ENCODE measurements around the gene ZMAT5. TPM values are rescaled to one million over a fixed set of nuclear protein-coding genes. Genes with fewer than 3 reads are reported as not detected.
A peak's percentile ranks its signal among the peaks of the same experiment; 100 is the strongest.
"Not testable (repeated sequence)": the region's sequence is repeated elsewhere in the genome, so short reads cannot be mapped to it uniquely, and the experiment has no call there.

Gene ZMAT5
- total RNA-seq, 1 experiment from 2014 or later = 28.7 TPM

DNA sequence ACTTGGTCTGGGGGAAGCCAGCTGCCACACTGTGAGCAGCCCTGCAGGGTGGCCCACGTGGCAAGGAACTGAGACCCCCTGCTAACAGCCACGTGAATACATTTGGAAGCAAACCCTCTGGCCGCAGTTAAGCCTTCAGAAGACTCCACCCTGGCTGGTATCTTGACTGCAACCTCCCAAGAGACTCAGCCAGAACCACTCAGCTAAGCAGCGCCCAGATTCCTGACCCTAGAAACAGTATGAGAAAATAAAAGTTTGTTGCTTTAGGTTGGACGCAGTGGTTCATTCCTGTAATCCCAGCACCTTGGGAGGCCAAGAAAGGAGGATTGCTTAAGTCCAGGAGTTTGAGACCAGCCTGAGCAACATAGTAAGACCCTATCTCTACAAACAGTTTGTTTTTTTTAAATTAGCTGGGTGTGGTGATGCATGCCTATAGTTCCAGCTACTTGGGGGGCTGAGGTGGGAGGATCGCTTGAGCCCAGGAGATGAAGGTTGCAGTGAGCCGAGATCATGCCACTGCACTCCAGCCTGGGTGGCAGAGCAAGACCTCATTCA lies 8.7 kb downstream of the ZMAT5 start:
- DNase-seq (ENCODE audit: low spot score) = no peak
- in situ Hi-C loops (cut with HindIII; ENCODE audit: low sequenced_read_pairs) = no loop called here

DNA sequence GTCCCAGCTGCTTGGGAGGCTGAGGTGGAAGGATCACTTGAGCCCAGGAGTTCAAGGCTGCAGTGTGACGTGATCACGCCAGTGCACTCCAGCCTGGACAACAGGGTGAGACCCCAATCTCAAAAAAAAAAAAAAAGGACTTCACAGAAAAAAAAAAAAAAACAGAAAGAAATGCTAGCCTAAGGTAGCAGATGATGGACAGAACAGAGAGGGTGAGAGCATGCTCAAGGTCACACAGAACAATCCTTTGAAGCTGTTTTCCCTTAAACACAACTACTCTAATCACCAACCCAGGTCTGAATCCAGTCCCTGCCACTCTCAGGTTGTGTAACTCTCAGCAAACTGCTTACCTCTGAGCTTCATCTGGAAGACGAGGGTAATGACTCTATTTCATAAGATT lies 9.7 kb downstream of the ZMAT5 start:
- no peak for DNase-seq (ENCODE audit: low spot score)
- in situ Hi-C loops (cut with HindIII; ENCODE audit: low sequenced_read_pairs) = no loop called here

DNA sequence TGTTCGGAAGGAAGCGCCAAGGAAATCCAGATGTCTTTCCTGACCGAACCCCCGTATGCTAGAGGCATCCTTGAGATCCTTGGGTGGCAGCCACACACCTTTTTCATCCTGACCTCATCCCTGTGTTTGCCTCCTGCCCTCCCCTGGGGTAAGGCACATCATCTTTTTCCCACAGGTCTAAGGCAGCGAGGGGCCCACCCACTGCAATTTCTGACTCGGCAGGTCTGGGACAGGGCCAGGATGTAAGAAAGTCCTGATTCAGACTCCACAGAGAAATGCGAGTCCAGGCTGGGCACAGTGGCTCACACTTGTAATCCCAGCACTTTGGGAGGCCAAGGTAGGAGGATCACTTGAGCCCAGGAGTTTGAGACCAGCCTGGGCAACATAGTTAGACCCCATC lies 10.5 kb downstream of the ZMAT5 start:
- DNase-seq (ENCODE audit: low spot score) = peak; percentile 18
- in situ Hi-C loops (cut with HindIII; ENCODE audit: low sequenced_read_pairs) = no loop called here

DNA sequence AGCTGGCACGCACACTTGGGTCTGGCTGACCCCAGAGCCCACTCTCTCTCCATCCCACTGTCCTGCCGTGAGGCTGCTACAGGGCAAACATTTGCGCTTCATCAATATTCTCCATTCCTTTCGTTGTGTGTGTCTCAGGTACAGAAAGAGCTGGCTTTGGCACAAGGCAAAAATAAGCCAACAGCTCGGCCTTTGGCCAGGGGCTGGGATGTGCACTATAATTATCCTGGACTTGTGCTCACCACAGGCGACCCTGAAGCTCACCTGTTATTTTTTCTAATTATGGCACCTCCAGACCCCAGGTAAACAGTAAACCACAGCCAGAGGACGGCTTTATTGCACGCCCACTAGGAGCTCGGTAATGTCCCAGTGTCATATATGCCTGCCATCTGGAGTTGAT lies 10.9 kb downstream of the ZMAT5 start:
- peak; percentile 72 for DNase-seq (ENCODE audit: low spot score)
- in situ Hi-C loops (cut with HindIII; ENCODE audit: low sequenced_read_pairs) = no loop called here

DNA sequence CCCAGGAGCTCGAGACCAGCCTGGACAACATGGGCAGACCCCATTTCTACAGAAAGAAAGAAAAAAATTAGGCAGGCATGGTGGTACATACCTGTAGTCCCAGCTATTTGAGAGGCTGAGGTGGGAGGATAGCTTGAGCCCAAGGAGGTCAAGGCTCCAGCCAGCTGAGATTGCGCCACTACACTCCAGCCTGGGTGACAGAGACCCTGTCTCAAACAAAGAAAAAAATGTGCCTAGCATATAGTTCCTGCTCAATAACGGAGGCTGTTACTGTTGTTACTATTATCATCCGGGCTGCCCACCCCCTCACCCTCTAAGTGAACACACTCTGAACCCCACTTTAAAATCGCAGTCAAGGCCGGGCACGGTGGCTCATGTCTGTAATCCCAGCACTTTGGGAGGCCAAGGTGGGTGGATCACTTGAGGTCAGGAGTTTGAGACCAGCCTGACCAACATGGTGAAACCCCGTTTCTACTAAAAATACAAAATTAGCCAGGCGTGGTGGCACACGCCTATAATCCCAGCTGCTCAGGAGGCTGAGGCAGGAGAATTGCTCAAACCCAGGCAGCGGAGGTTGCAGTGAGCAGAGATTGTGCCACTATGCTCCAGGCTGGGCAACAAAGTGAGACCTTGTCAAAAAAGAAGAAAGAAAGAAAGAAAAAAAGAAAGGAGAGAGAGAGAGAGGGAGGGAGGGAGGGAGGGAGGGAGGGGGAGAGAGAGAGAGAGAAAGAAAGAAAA lies 12.0 kb downstream of the ZMAT5 start:
- DNase-seq (ENCODE audit: low spot score); in situ Hi-C loops (cut with HindIII; ENCODE audit: low sequenced_read_pairs): not testable (repeated sequence)

DNA sequence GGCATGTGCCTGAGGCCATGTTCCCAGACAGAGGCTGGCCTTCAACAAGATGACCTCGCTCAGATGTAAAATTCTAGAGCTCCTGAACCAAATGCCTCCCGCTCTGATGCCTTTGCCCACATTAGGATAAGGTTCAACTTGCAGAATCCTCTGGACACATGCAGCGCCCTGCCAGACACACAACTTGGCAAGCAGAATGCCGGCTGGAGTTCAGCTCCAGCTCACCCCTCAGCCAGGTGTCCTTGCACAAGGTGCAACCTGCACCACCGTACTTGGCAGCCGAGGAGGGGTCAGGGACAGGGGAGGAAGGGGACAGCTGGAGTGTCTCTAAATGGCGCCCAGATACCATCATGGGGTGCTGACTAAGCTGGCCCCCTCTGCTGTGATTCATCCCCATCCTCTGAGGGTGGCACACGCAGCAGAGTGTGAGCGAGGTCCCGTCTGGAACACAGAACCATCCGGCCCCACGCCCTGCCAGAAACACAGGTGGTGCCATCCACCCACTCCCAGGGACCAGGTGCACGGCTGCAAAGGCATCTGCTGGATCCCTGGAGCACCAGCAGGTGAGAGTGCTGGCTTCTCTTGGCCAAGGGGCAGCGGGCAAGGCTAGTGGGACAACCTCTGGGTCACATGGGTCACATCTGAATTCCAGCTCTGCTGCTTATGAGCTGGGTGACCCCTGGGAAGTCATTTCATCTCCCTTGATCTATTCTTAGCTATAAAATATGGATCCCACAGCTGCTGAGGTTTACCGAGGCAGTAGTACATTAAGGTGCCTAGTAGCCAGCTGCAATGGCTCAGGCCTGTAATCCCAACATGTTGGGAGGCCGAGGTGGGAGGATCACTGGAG lies 12.8 kb downstream of the ZMAT5 start:
- no peak for DNase-seq (ENCODE audit: low spot score)
- in situ Hi-C loops (cut with HindIII; ENCODE audit: low sequenced_read_pairs) = no loop called here

DNA sequence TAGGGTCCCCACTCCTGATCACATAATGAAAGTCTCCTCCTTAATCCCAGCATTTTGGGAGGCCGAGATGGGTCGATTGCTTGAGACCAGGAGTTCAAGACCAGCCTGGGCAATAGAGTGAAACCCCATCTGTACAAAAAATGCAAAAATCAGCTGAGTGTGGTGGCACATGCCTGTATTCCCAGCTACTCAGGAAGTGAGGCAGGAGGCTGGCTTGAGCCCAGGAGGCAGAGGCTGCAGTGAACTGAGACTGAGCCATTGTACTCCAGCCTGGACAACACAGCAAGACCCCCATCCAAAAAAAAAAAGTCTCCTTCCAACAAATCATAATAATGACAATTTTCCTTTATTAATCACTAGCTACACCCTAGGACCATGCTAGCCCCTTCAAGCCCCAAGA lies 15.1 kb downstream of the ZMAT5 start:
- in situ Hi-C loops (cut with HindIII; ENCODE audit: low sequenced_read_pairs) = no loop called here
- no peak for DNase-seq (ENCODE audit: low spot score)

DNA sequence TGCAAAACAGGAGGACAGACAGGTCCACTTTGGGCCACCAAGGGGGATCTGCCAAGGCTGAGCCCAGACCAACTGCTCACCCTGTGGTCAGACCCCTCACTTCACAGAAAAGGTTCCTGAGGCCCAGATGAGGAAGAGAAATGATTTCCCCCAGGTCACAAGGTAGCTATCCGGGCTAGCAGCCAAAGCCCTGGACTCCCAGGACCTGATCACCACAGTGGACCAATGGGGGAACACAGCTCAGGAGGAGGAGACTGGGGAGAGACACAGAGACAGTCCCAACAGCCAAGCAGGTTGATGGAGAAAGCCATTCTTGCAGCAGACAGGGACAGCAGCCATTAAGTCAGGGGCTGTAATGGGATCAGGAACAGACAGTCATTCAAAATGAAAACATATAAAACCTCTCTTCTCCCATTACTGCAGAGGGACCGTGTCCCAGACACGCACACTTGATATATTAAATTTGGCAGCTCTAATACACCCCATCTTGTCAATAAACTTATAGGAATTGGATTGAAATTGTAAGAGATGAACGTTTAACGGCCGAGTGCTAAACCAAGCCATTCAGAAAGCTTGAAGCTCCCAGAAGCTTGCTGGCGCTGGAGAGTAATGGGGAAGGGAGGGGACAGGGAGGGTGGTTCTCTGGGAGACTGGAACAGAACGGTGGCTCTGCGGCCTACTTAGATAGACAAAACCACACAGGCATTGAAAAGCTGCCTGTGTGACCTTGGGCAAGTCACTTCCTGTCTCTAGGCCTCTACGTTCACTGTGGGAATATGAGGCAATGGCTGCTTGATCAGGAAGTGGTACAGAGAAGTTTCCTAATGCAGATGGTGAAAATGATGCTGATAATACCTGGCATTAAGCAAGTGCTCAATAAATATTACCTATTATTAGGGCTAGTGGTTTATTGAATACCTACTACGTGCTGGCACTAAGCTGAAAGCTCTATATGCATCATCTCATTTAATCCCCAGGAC lies 16.0 kb downstream of the ZMAT5 start:
- in situ Hi-C loops (cut with HindIII; ENCODE audit: low sequenced_read_pairs) = no loop called here
- DNase-seq (ENCODE audit: low spot score) = no peak

DNA sequence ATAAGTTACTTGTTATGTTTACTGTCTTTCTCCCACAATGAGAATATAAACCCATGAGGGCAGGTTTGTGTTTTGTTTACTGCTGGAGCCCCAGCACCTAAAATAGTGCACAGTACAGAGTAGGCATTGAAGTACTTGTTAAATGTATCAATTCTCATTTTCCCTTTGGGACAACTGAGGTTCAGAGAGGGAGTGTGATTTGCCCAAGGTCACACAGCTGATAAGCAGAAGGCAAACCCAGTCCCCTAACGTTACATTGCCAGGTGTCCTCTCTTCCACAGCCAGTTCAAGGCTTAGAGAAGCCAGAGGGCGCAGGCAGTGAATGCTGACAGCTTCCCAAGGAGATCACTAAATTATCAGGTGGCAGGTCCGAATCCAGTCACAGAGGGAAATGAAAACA lies 16.8 kb downstream of the ZMAT5 start:
- in situ Hi-C loops (cut with HindIII; ENCODE audit: low sequenced_read_pairs) = no loop called here
- DNase-seq (ENCODE audit: low spot score) = no peak

DNA sequence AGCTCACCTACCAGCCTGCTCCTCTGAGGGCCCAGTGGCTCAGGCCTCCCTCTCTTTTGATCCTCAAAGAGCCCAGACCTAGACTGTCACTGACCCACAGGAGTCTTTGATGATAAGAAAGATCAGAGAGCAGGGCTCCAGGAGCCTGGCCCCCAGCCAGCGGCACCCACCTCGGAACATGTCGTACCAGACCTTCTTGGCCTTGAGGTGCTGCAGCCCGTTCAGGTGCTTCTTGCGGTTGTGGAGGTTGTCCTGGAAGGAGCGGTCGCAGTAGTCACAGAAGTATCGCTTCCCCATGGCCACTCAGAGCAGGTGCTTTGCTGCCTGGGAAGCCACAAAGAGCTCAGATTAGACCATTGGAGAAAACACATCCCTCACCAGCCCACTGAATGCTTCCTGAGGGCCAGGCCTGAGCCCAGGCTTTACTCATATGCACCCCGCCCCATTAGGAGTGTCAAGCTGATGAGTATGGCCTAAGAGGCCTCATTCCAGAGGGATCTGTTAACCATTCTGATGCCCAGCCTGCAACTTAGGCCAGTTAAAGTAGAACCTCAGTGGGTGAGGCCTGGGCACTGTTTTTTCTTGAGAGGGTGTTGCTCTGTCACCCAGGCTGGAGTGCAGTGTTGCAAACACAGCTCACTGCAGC lies 18.4 kb downstream of the ZMAT5 start:
- no peak for DNase-seq (ENCODE audit: low spot score)

DNA sequence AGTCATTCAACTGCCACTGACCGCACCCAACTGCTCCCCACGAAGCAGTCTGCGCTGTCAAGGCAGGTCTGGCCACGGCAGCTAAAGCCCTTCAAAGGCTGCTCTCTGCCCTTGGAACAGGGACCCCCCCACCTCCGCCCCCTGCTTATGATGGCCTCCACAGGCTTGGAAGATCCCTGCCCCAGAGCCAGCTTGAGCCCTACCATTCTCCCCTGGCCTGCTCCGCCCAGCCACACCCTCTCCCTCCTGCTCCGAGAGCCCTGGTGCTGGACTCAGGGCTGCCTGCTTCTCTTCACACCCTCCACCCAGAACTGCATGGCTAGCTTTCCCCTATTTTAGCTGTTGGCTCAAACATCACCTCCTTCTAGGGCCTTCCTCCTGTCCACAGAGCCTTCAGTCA lies 19.0 kb downstream of the ZMAT5 start:
- in situ Hi-C loops (cut with HindIII; ENCODE audit: low sequenced_read_pairs) = no loop called here
- no peak for DNase-seq (ENCODE audit: low spot score)

More for the DNA sequence above, 18.4 kb downstream of the ZMAT5 start:
- in situ Hi-C loops (cut with HindIII; ENCODE audit: low sequenced_read_pairs) = no loop called here

DNA sequence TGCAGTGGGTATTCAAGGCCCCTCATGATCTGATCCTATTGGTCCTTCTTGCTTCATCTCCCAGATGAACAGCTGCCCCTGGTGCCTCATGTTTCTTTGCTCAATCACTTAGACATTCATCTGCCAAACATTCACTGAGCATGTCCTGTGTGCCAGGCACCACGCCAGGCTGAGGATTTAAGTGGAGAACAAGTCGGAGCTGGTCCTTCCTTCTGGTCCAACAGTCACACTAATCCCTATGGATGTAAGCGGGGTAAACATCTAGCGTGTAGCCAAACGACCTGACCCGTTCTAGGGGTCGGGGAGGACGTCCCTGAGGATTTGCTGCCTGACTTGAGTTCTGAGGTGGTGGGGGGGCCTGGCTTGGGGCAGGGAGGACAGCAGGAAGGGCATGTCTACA lies 21.9 kb downstream of the ZMAT5 start:
- peak; percentile 39 for DNase-seq (ENCODE audit: low spot score)
- in situ Hi-C loops (cut with HindIII; ENCODE audit: low sequenced_read_pairs) = no loop called here

DNA sequence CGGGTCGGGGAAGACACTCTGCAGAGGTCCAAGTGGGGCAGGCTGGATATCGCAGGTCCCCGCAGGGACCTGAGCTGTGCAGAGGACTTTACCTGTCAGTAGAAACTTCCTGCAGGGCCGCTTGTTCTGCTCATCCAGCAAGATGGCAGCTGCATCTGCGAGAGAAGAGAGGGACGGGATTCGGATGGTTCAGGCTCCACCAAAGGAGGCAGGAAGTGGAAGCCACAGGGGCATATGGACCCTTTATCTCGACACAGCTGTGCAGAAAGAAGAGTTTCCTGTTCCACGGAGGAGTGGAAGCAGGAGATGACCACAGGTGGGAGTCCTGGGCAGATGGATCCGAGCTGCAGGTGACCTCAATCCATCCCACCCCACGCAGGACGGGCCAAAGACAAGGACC lies 24.5 kb downstream of the ZMAT5 start:
- in situ Hi-C loops (cut with HindIII; ENCODE audit: low sequenced_read_pairs) = no loop called here
- DNase-seq (ENCODE audit: low spot score) = no peak

DNA sequence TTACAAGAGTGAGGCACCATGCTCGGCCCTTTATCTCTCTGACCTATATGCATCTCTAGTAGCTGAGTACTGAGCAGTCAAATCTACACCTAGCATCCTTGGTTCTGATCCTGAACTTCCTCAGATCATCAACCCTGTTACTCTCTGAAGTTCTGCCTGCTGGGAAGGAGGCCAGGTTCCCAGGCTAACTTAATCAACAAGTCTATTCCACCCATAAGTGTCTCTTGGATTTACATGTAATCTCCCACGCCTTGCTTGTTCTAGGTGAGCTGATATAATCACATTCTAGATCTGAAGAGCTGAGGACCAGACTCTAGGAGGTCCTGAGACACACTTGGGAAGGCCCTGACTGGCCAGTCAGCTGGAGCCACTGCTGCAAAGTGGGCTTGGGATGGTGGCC lies 24.9 kb downstream of the ZMAT5 start:
- in situ Hi-C loops (cut with HindIII; ENCODE audit: low sequenced_read_pairs) = no loop called here
- DNase-seq (ENCODE audit: low spot score) = no peak

DNA sequence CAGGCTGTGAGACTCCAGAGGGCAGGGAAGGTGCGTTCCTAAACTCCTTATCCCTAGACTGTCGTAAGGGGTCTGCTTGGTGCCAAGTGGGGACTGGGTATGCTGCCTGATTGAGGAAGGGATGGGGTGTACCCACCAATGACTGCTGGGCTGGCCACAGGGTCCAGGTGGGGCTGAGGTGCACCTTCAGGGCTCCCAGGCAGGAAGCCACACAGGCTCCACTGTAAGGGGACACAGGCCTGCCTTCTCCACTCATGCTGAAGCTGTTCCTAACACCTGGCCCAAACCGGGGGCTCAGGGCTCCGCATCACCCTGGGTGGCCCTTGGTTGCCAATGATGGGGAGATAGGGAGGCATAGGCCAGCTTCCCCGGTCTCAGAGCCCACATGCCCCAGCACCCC lies 26.6 kb downstream of the ZMAT5 start:
- in situ Hi-C loops (cut with HindIII; ENCODE audit: low sequenced_read_pairs) = no loop called here

DNA sequence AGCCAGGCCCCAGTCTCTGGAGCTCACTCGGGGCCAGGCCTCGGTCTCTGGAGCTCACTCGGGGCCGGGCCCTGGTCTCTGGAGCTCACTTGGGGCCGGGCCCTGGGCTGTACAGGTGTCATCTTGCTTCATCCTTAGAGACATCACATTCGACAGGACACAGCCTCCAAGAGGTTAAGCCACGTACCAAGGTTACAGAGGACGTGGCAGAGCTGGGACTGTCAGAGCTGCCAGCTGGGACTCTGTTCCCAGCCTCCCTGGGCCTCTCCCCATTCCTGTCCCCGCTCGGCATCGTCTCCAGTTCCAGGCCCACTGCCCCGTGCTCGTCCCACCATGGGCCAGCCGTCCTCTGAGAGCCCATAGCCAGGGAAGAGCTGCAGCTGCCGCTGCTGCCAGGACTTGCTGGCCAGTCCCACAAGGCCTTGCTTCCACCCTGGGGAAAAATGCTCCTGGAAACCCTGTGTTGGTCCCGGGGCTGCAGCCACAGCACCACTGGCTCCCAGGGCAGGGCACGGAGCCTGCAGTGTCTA lies 27.4 kb downstream of the ZMAT5 start:
- in situ Hi-C loops (cut with HindIII; ENCODE audit: low sequenced_read_pairs) = no loop called here
- no peak for DNase-seq (ENCODE audit: low spot score)

More for the DNA sequence above, 26.6 kb downstream of the ZMAT5 start:
- DNase-seq (ENCODE audit: low spot score) = no peak

DNA sequence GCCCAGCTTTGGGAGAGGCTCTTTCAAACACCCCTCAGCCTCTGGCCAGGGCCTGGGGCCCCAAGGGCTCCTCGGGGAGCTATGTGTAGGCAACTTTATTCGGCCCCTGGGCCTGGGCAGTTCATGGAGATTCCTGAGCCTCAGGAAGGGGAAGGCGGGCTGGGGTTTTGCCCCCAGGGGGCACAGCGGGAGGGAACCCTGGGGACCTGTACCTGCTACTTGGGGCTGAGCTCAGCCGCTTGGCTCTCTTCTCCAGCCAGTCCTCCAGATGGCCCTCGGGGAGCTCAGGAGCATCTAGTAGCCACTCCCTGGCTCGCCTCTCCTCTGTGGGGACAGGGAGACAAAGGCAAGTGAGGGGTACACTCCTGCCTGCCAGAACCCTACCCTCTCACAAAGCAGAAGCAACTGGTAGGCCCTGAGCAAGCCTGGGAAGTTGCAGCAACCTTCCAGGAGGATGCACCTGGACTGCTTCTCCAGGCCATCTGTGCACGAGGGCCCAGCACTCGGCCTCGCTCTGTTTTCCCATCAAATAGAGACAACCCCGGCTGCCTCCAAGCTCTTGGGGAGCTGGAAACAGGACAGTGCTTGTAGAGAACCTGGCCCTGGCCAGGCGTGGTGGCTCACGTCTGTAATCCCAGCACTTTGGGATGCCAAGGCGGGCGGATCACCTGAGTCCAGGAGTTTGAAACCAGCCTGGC lies 28.5 kb downstream of the ZMAT5 start:
- in situ Hi-C loops (cut with HindIII; ENCODE audit: low sequenced_read_pairs) = no loop called here
- DNase-seq (ENCODE audit: low spot score) = peak; percentile 76

Measured in G401 (cell line).